Measurements from ENCODE around the gene SLC25A33.
"Not testable (repeated sequence)": the region's sequence is repeated elsewhere in the genome, so short reads cannot be mapped to it uniquely, and the experiment has no call there.

The SLC25A33 gene

DNA sequence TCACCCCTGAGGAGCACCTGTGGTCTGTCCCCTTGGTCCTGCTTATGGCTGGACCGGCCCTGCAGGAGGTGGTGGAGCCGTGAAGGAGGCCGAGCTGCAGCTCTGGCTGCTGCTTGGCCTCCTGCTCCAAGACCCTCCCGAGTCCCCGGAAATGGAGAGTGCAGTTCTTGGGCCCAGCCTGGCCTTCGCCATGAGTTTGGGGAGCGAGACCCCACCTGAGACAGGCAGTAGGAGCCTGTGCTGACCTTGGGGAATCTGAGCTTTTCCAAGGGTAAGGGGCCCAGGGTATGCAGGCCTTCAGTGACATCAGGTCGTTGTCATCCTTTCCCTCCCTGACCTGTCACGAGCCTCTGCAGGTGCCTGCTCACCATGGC, 63.5 kb downstream of the SLC25A33 start:
- no peak for DNase-seq

DNA sequence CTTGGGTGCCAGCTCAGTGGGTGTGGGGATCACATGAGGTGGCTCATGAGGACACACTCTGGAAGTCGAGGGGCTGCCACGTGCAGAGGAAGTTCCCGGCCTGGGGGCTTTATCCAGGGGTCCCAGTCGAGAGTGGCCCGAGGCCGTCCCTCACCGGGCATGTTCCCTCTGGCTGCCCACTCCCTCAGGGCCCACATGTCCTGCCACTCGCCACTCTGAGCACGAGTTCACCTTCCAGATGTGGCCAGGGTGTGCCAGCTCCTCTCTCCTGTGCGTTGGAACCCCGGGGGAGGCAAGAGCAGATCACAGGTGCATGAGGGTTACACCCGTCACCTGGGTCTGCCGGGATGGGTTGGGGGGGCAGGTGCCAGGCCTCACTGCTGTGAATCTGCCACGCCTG, 64.0 kb downstream of the SLC25A33 start:
- no peak for DNase-seq

DNA sequence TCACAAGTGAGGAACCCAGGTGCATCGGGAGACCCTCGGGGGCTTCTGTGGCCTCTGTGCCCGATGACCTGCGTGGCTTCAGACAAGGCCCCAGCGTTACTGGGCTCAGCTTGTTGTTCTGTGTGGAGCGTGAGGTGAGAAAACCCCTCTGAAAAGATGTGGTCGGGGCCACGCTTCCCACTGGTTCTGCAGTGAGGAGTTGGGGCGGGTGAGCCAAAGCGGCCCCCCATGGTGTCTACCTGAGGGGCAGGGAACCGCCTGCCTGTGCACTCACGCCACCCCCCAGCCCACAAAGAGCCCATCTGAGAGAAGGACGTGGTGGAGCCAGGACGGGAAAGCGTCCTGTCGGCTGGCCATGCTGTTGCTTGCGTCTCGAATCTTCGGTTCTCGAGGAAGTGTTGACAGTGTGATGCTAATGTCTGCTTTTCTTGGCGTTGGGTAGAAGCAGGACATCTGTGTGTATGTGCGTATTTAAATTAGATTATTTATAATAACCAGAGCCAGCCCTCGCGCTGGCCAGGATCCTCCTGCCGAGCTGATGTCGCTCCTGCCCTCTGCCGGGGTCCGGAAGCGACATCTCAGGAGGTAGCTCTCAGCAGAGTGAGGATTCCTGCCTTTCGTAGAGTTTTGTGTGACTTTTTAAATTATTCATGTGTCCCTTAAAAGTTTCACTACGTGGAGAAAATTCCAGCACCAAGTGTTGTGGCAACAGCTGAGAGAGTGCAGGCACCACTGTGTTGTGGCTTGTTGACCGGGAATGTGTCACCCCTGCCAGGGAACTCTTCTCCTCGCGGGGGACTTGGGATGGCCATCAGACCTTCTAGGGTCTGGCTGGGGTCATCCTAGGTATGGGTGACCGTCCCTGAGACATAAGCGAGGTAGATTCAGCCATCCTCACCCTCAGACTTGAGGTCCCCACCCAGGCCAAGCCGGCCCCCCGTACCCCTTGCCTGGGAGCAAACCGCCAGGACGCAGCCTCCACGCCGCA, 64.8 kb downstream of the SLC25A33 start:
- no peak for DNase-seq

DNA sequence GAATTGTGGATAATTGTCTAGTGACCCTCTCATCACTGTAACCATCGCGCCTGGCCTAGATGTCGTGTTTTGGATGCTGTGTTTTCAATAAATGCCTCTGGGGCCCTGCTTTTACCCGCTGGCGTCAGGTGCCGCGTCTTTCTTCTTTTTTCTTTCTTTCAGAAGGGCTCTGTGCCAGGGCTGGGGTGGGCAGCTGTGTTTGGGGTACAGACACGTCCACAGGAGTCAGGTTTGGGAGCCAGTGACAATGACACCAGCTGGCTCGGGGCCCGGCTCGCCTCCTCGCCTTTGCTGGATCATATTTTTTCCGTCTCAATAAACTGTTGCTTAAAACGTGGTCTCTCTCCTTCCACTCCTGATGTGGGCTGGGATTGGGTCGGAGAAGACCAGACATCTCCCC, 65.6 kb downstream of the SLC25A33 start:
- no peak for DNase-seq

DNA sequence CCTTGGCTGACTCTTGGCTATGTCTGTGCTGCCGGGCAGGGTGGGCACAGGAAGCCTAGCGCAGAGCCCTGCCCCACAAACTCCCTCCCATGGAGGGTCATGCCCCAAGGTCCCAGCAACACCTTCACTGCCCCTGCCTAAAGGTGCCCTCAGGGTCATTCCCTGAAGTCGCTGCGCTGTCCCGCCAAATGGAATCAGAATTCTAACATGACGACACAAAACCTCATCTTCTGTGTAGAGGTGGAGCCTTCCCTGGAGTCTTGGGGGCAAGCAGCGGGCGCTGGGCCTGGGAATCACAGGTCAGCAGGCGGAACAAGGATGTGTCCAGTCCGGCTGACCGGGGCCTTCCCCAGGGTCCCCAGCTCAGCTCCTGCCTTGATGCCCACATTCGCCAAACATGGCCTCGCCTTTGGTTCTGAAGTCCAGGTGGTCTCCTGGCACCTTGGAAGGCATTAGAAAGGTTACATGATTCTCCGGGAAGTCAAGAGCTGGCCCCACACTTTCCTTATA, 66.7 kb downstream of the SLC25A33 start:
- no peak for DNase-seq

DNA sequence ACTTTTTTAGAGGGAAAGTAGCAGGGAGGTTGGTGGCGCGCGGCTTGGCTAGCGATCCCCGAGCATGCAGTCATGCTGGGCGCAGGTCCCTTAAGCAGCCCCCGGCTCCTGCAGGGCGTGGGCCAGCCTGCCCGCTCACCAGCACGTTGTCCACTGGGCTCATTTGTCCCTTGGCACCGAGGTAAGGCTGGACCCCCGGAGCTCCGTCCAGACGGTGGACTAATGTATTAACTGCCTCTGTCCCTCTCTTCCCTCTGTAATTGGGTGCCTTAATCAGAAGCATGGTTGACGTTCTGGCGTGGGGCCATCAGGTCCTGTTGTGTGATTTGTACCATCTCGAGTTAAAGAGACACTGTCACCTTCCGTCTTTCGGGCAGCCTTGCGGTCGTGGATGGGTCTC, 67.2 kb downstream of the SLC25A33 start:
- no peak for DNase-seq

DNA sequence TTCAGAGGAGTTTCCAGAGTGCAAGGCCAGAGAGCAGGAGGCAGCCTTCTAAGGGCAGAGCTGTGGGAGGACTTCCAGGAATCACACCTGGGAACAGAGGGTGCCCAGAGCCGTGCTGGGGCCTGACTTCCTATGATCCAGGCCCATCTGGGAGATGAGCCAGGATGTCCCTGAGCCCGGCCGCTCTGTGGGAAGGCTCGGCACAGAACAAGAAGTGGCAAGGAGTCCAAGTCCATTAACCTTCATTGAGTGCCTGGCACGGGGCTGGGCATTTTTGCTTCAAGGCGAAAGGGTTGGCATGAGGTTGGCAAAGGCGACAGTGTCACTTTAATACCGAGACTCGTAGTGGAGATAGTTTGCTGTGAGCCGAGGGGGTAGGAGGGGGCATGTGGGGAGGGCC, 67.7 kb downstream of the SLC25A33 start:
- DNase-seq, result no peak

DNA sequence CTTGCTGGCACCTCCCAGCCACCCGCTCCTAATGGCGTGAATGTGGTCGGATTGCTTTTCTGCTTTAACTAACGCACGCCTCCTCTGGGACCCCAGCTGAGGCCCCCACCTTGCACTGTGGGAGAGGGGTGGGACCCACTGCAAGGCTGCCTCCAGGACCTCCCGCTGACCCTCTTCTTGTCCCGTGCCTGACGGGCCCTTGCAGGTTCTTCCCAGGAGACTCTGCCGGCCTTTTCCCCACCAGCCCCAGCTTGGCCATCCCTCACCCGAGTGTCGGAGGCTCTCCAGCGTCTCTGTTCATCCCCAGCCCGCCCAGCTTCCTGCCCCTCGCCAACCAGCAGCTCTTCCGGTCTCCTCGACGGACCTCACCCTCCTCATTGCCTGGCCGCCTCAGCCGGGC, 68.1 kb downstream of the SLC25A33 start:
- DNase-seq, result no peak

DNA sequence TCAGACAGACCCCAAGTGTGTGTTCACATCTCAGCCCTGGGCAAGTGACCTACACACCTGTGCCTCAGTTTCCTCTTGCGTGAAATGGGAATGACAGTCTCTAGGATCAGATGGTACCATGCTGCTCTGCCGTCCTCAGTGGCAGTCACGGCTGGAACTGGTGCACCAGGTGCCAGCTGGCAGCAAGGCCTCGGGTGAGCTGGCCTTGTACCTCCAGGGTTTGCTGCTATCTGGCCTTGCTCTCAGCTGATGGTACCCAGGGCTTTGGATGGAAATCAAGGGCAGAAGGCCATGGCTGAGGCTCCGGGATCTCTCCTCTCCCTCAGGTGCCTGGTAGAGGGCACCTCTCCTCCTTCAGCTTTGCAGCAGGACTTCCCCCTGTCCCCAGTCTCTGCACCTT, 70.7 kb downstream of the SLC25A33 start:
- DNase-seq, result no peak

DNA sequence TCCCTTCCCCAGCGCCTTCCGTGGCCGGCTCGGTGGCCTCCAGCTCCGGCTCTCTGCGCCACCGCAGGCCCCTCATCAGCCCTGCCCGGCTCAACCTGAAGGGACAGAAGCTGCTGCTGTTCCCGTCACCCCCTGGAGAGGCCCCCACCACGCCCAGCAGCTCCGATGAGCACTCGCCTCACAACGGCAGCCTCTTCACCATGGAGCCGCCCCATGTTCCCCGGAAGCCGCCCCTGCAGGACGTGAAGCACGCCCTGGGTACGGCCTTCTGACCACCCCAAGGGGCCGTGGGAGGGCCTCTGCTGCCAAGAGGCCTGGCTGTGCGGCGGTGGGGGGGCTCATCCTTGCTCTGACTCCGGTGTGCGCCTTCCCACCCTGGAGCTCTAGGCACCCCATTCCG, 71.3 kb downstream of the SLC25A33 start:
- DNase-seq, result no peak

DNA sequence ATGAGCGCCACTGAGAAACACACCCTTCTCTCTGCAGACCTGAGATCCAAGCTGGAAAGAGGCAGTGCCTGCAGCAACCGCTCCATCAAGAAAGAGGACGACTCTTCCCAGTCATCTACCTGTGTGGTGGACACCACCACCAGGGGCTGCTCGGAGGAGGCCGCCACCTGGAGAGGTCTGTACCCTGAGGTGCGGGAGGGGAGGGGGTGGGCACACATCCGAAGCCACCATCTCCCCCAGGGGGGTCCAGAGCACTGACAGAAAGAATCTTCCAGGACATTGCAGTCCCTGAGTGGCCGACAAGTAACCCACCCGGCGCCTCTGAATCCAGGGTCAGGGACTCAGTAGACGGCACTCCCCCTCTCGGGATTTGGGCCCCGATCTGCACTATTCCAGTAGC, 72.5 kb downstream of the SLC25A33 start:
- DNase-seq, result no peak

DNA sequence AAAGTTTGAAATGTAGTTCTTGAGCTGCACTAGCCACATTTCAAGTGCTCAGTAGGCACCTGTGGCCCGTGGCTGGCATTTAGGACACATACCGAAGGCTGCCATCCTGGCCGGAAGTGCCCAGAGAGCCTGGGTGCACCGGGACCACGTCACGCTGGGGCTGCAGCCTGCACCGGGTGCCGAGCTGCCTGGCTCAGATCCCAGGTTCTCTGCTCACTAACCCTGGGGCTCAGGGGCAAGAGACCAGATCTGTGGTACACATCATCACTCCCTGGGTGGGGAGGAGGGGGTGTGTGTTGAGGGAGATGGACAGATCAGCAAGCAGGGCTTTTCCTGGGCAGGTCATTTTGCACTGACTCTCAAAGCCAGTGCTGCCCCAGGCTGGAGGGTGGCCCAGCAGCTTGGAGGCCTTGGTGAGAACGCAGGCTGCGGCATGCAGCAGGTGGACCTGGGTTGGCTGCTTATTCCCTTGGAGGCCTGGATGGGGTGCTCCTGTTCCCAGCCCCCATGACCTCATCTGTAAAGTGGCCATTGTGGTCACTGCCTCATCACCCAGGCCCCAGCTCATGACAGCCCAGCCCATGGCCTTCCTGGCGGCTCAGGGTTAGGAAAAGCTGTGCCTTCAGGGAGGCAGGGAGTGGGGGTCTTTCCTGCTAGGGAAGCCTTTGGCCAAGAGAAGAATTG, 73.0 kb downstream of the SLC25A33 start:
- DNase-seq, result no peak

DNA sequence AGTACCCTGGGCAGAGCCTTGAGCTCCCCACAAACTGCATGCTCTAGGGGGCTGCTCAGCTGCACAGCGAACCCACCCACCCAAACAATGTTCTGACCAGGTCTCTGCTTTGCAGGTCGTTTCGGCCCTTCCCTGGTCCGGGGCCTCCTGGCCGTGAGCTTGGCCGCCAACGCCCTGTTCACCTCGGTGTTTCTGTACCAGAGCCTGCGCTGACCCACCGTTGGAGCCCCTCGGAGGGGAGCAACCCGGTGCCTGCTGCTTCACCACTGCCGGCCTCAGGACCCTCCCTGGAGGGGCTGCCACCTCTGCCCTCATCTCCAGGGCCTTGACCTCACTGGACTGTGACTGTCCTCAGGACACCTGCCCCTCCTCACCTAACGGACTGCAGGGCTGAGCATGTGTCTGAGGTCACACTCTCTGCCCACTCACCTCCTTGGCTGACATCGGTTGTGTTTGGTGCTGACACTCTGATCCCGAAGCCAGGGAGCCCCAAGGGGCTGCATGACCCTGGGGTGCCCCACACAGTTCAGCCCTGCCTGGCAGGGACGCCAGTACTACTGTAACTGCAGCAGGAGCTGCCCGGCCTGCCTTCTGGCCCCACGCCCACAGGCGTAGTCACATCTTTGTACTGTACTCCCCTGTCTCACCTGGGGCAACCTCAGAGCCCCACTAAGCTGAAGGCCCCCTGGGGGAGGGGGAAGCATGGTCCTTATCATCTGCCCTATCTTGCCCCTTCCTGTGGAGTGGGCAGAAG, 73.8 kb downstream of the SLC25A33 start:
- no peak for DNase-seq

DNA sequence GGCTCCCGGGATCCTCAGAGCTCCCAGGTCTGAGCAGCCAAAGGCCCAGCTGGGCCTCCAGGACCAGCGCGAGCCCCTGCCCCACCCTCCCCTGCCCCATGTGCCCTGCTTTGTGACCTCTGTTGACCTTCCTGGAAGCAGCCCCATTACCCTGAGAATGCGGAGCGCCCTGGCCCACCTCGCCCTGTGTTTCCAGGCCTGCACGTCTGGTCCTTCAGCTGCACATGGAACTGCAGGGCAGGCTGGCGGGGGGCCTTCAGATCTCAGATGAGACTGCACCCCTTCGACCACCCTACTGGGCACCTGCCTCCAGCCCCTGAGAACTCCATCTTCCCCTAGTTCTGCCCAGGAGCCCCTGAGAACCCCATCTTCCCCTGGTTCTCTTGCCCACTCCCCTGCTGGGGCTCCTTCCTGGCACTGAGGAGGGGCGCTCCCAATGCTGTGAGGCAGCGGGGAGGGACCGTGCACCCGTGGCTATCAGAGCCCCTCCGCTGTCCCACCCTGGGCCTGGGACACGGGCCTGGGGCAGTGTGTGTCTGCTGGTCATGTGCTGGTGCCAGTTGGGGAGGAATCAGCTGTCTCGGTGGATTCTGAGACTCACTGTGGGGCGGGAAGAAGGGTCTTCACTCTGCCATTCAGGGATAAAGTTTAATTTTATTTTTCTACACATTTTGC, 74.5 kb downstream of the SLC25A33 start:
- DNase-seq, result no peak

DNA sequence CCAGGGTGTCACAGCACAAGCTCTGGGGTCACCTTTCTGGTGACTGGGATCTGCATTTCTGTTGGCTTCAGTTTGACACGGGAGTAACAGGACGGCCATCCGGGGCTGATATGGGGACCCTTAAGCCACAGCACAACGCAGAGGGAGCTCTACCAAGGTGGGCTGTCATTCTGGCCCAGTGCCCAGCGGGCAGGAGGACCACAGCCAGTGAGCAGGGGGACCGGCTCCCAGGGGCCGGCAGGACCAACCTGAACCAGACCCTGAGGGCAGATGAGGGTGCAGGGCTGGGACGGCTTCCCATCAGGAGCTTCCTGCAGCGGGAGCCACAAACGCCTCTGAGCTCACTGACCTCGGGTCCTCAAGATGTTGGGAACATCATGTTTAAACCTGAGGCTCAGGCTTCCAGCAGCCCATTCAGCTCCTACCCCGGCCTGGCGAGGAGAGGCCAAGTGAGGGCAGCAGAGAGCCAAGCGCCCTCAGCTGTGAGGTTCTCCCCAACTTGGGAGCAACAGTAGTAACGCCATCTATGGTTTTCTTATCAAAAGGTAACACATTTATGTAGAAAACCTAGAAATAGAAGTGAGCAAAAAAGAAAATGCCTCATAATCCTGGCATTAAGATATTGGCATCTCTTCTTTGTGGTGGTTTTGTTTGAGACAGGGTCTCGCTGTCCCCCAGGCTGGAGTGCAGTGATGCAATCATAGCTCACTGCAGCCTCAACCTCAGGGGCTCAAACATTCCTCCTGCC, 76.2 kb downstream of the SLC25A33 start:
- peak; percentile 80 for DNase-seq

DNA sequence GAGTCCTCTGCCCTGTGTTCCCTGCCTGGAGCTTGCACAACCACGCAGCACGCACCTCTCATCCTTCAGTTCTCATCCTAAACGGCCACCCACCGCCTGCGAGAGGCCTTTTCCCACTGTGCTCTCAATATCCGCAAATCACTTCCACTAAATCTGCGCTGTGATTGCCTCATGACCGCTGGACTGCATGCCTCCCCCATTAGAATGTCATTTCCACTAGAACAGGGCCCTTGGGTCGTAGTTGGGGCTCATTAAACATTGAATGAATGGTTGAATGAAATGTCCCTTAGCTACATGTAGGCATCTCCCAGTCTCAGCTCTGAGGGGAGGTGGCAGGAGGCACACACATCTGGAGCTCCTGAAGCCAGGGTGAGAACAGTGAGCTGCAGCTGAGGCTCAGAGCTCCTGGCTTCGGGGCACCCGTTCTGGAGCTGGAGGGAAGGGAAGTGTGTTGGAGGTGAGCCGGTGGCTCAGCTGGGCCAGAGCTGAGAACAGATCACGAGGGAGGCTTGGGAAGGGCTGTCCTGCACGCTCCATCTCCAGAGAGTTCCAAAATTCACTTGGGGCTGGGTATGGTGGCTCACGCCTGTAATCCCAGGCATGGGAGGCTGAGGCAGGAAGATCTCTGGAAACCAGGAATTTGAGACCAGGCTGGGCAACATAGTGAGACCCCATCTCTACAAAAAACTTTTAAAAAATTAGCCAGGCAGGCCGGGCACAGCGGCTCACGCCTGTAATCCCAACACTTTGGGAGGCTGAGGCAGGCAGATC, 79.8 kb downstream of the SLC25A33 start:
- no peak for DNase-seq

DNA sequence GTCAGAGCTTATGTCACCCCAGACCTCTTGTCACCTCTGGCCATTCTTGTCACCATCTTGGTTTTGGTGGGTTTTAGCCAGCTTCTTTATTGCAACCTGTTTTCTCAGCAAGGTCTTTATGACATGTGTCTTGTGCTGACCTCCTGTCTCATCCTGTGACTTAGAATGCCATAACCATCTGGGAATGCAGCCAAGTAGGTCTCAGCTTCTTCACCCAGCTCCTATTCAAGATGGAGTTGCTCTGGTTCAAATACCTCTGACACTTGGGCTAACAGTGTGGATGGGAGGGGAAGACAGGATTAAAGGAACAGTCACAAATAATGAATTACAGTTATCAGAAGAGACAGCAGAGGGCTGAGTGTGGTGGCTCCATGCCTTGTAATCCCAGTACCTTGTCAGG, 81.8 kb downstream of the SLC25A33 start:
- no peak for DNase-seq

DNA sequence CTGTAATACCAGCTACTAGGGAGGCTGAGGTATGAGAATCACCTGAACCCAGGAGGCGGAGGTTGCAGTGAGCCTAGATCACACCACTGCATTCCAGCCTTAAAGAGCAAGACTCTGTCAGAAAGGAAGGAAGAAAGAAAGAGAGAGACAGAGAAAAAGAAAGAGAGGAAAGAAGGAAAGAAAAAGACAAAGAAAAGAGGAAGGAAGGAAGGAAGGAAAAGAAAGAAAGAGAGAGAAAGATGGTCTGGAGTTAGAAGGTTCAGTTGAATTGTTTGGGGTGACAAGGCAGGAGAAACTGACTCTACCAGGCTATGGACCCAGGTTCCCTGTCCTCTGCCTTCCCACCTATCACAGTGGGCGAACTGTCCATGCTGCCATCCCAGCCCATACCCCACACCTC, 84.8 kb downstream of the SLC25A33 start:
- no peak for DNase-seq

DNA sequence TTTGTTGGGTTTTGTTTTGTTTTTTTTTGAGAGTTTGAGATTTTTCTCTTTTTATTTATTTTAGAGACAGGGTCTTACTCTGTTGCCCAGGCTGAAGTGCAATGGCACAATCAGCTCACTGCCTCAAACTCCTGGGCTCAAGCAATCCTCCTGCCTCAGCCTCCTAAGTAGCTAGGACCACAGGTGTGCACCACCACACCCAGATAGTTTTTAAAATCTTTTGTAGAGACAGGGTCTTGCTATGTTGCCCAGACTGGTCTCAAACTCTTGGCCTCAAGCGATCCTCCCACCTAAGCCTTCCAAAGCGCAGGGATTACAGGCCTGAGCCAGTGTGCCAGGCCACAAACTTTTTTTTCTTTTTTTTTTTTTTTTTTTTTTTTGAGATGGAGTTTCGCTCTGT, 85.8 kb downstream of the SLC25A33 start:
- DNase-seq, result not testable (repeated sequence)

DNA sequence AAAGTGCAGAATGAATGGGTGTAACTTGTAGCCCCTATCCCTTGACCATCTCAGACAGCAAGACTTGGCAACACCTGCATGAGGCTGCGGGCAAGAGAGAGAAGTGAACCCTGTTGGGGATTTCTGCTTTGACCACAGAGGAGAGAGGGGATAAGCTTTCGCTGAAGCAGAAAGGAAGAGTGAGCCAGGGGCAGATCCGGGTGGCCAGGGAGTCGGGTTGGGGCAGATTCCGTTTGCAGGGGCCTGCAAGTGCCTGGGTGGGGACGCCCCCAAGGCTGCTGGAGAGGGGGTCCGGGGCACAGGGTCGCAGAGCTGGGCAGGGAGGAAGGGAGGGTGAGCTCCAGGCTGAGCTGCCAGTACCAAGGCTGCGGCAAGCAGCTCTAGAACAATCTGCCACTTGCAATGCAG, 86.9 kb downstream of the SLC25A33 start:
- DNase-seq, result no peak

Measured in activated CD8-positive, alpha-beta memory T cell treated with anti-CD3 and anti-CD28 coated beads, Interleukin-2, amount 50 U/mL, for 48 hours (primary cell).